K562 (cell line): ENCODE results near the gene BIRC7.

ENCODE experiments used
- CTCF ChIP-seq, 3 experiments: IDR thresholded peaks in 2 of 3; conservative IDR thresholded peaks in 1 of 3; 2 replicates each; pipeline ENCODE4 v1.5.1; 2011 to 2012; ENCODE audit warnings: low read length in 3 of 3, mild to moderate bottlenecking in 3 of 3, control low read depth in 2 of 3, improper control_type of control experiment in 1 of 3, inconsistent platforms in 1 of 3, low read depth in 1 of 3, mixed read lengths in 1 of 3, moderate library complexity in 1 of 3; ENCODE audit not compliant: insufficient read depth in 2 of 3
- E2F6 ChIP-seq, 2 experiments: IDR thresholded peaks; 2 replicates each; pipeline ENCODE4 v1.6.1; 2011; ENCODE audit warnings: borderline replicate concordance in 1 of 2, control low read depth in 1 of 2, low read depth in 1 of 2, low read length in 1 of 2, mild to moderate bottlenecking in 1 of 2, mixed read lengths in 1 of 2, moderate library complexity in 1 of 2; ENCODE audit not compliant: insufficient read depth in 1 of 2, insufficient read length in 1 of 2, poor library complexity in 1 of 2, severe bottlenecking in 1 of 2; ENCODE audit errors: extremely low read depth in 1 of 2
- HDGF ChIP-seq: fragments of 450-650 bp; IDR thresholded peaks from 2 replicates; pipeline ENCODE4 v1.6.1; 2016
- KDM1A ChIP-seq, 2 experiments: fragments of 450-650 bp; IDR thresholded peaks; 2 replicates each; pipeline ENCODE4 v1.6.1; 2016; ENCODE audit warnings: mild to moderate bottlenecking in 2 of 2
- NR2F6 ChIP-seq: fragments of 450-650 bp; formaldehyde crosslinking; IDR thresholded peaks from 2 replicates; pipeline ENCODE4 v1.4.0; 2020; ENCODE audit warnings: mild to moderate bottlenecking
- PCBP1 ChIP-seq: fragments of 200-400 bp; formaldehyde crosslinking; IDR thresholded peaks from 2 replicates; pipeline ENCODE4 v1.6.1; 2018; ENCODE audit warnings: mild to moderate bottlenecking, low read depth, low read length; ENCODE audit not compliant: poor library complexity, severe bottlenecking
- RAD21 ChIP-seq, 2 experiments: fragments of 250-450 bp in 1 of 2; fragments of 450-650 bp in 1 of 2; sonication (Bioruptor Pico) in 1 of 2; formaldehyde crosslinking in 1 of 2; IDR thresholded peaks in 1 of 2; conservative IDR thresholded peaks in 1 of 2; 2 replicates each; pipeline versions ENCODE4 v1.4.0 to v1.8.0; 2020 to 2022; ENCODE audit warnings: mild to moderate bottlenecking in 2 of 2, moderate library complexity in 1 of 2
- TEAD1 ChIP-seq, 2 experiments: fragments of 450-650 bp in 1 of 2; sonication (generic) in 1 of 2; formaldehyde crosslinking; IDR thresholded peaks; 2 replicates each; pipeline versions ENCODE4 v1.4.0 to v1.8.0; 2020 to 2022; ENCODE audit warnings: mild to moderate bottlenecking in 2 of 2, missing genetic modification reagents in 1 of 2
- ZC3H4 ChIP-seq: sonication (generic); formaldehyde crosslinking; IDR thresholded peaks from 2 replicates; pipeline ENCODE4 v1.9.0; 2021; ENCODE audit warnings: missing genetic modification reagents, borderline replicate concordance
- ZNF695 ChIP-seq: fragments of 450-650 bp; formaldehyde crosslinking; IDR thresholded peaks from 2 replicates; pipeline ENCODE4 v1.4.0; 2020; ENCODE audit warnings: mild to moderate bottlenecking, moderate library complexity

GRCh38 chr20:63246490-63247288 is 11.0 kb downstream of the BIRC7 start:
- TF ChIP-seq ZNF695 (no peak), RAD21 (CRISPR knock-in tag; conservative IDR thresholded peaks at IDR 0.05 in 1 of 2, IDR thresholded peaks at IDR 0.05 in 1 of 2) (no peak), HDGF (no peak), TEAD1 (CRISPR knock-in tag; IDR thresholded peaks at IDR 0.05) (no peak), KDM1A (IDR thresholded peaks at IDR 0.05) (no peak), CTCF (IDR thresholded peaks at IDR 0.05 in 2 of 3, conservative IDR thresholded peaks at IDR 0.05 in 1 of 3; ENCODE audit: insufficient read depth in 2 of 3, low read depth in 1 of 3, low read length in 3 of 3) (no peak), ZC3H4 (no peak), PCBP1 (no peak), NR2F6 (CRISPR knock-in tag) (no peak), E2F6 (IDR thresholded peaks at IDR 0.05; ENCODE audit: borderline replicate concordance in 1 of 2, extremely low read depth in 1 of 2, insufficient read depth in 1 of 2, insufficient read length in 1 of 2, low read depth in 1 of 2, low read length in 1 of 2, poor library complexity in 1 of 2, severe bottlenecking in 1 of 2) (no peak)
